Panc1 (cell line): Measurements from ENCODE around the gene KRTAP20-4. TPM values are rescaled to one million over a fixed set of nuclear protein-coding genes. Genes with fewer than 3 reads are reported as not detected.

ENCODE experiments used
- ATAC-seq: fragments of 200-7000 bp; cut with Tn5 transposase; 2 replicates; pipeline ENCODE4 v1.9.1; 2020; ENCODE audit warnings: mild to moderate bottlenecking, moderate library complexity
- Bru-seq: library from RNA; stranded (reverse); fragments of 400-500 nt; gene quantifications from one replicate; lab custom pipeline; 2021; lab: Mats Ljungman, UMichigan
- BruChase-seq, 2 experiments: library from RNA; stranded (reverse); fragments of 400-500 nt; gene quantifications; one replicate each; lab custom pipeline; 2021; lab: Mats Ljungman, UMichigan
- BruUV-seq: library from RNA; stranded (reverse); fragments of 400-500 nt; replicated peaks from 2 replicates; lab custom pipeline; 2021; lab: Mats Ljungman, UMichigan
- CTCF ChIA-PET: fragments of 300-600 bp; sonication (Branson Sonifier 250); formaldehyde crosslinking; loops from one replicate; lab custom pipeline; 2022; ENCODE audit warnings: antibody characterized with exemption; lab: Charles Lee
- POLR2A ChIA-PET: fragments of 300-600 bp; sonication (Branson Sonifier 250); formaldehyde crosslinking; loops from one replicate; lab custom pipeline; 2022; ENCODE audit warnings: antibody characterized with exemption; lab: Charles Lee
- DNase-seq: peaks from one replicate; pipeline ENCODE4 v3.0.0-alpha.2; 2010; ENCODE audit warnings: low read depth, low spot score
- H3K27ac ChIP-seq: 2 replicates; pipeline ENCODE4 v1.5.1; 2011; ENCODE audit warnings: mild to moderate bottlenecking, low read length, inconsistent platforms
- H3K27me3 ChIP-seq: fragments of 200-500 bp; sonication (Bioruptor generic); 2 replicates; pipeline ENCODE4 v1.6.0; 2014; ENCODE audit warnings: low read length, inconsistent platforms; ENCODE audit not compliant: control insufficient read depth, insufficient read depth
- H3K36me3 ChIP-seq: fragments of 200-500 bp; sonication (Bioruptor generic); 2 replicates; pipeline ENCODE4 v1.5.1; 2014; ENCODE audit warnings: inconsistent platforms, mild to moderate bottlenecking, low read length, moderate library complexity; ENCODE audit not compliant: control insufficient read depth, insufficient read depth
- H3K4me1 ChIP-seq: 2 replicates; pipeline ENCODE4 v1.5.1; 2011; ENCODE audit warnings: inconsistent platforms, mild to moderate bottlenecking, low read length, moderate library complexity; ENCODE audit not compliant: control insufficient read depth, insufficient read depth
- H3K4me3 ChIP-seq, 2 experiments: 2 replicates each; pipeline ENCODE4 v1.5.1; 2011 to 2012; ENCODE audit warnings: low read depth in 2 of 2, low read length in 2 of 2, mild to moderate bottlenecking in 2 of 2, inconsistent platforms in 1 of 2, moderate library complexity in 1 of 2
- H3K9me3 ChIP-seq: fragments of 200-500 bp; sonication (Bioruptor generic); 2 replicates; pipeline ENCODE4 v1.5.1; 2014; ENCODE audit warnings: low read depth, mild to moderate bottlenecking, inconsistent platforms, low read length, moderate library complexity; ENCODE audit not compliant: control insufficient read depth, insufficient read depth
- CTCF ChIP-seq: fragments of 450-650 bp; IDR thresholded peaks from 2 replicates; pipeline ENCODE4 v1.5.1; 2017; ENCODE audit warnings: mild to moderate bottlenecking
- POLR2AphosphoS5 ChIP-seq: IDR thresholded peaks from 2 replicates; pipeline ENCODE4 v1.6.1; 2012; ENCODE audit warnings: mild to moderate bottlenecking, low read depth, low read length, moderate library complexity
- REST ChIP-seq, 2 experiments: IDR thresholded peaks; 2 replicates each; pipeline ENCODE4 v1.6.1; 2011 to 2012; ENCODE audit warnings: low read depth in 2 of 2, control low read depth in 1 of 2, low read length in 1 of 2, mild to moderate bottlenecking in 1 of 2, moderate library complexity in 1 of 2; ENCODE audit not compliant: insufficient read depth in 1 of 2
- SIN3A ChIP-seq: IDR thresholded peaks from 2 replicates; pipeline ENCODE4 v1.6.1; 2012; ENCODE audit warnings: low read depth, mild to moderate bottlenecking, low read length, moderate library complexity, borderline replicate concordance; ENCODE audit not compliant: insufficient read depth
- TCF7L2 ChIP-seq: IDR thresholded peaks from 2 replicates; pipeline ENCODE4 v1.6.1; 2011; ENCODE audit warnings: mild to moderate bottlenecking, low read depth, low read length, inconsistent platforms
- in situ Hi-C: cut with HindIII; loops from 2 replicates; pipeline ENCODE4 v1.10.0; 2016; ENCODE audit warnings: low sequenced_read_pairs, low pct_unique_long_range_greater_than_20kb
- intact Hi-C: fragments of 100-400 bp; cut with micrococcal nuclease; formaldehyde crosslinking; loops from one replicate; pipeline ENCODE4 v1.10.0; 2022; ENCODE audit not compliant: unreplicated experiment
- long read RNA-seq: library from polyadenylated mRNA; unstranded; transcript quantifications from one replicate; pipeline ENCODE4 v2.0.0, GENCODE V29; 2021; ENCODE audit not compliant: unreplicated experiment
- polyA plus RNA-seq: library from polyadenylated mRNA; unstranded; fragments of >200 nt; gene quantifications from one replicate; pipeline ENCODE4 v1.2.1, GENCODE V29; 2012; ENCODE audit warnings: missing spikeins; ENCODE audit not compliant: insufficient read length
- total RNA-seq: library from RNA; stranded (reverse); gene quantifications from one replicate; pipeline ENCODE4 v1.2.1, GENCODE V29; 2021; ENCODE audit not compliant: unreplicated experiment

The KRTAP20-4 gene
- not detected for total RNA-seq
- not detected for polyA plus RNA-seq
- not detected for Bru-seq, nascent RNA
- BruChase-seq, experiment 1, labeled RNA remaining after a 2-hour chase: not detected
- not detected for BruChase-seq, experiment 2, labeled RNA remaining after a 6-hour chase
- long read RNA-seq: 0 reads

GRCh38 chr21:30620522-30620921 is at the start of gene KRTAP20-4:
Gene KRTAP20-4, plus strand, starts transcription at chr21:30620627.
- DNase-seq (no peak), ATAC-seq (no peak)
- no peaks in the 10 kb centered on the region for H3K9me3 ChIP-seq
- H3K4me1 ChIP-seq: no peaks in the 10 kb centered on the region
- H3K27me3 ChIP-seq: no peaks in the 10 kb centered on the region
- intact Hi-C loops (no loop called here), in situ Hi-C loops (no loop called here)
- TF ChIP-seq REST (IDR thresholded peaks at IDR 0.05; ENCODE audit: insufficient read depth in 1 of 2, low read depth in 2 of 2, low read length in 1 of 2) (no peak), CTCF (no peak), SIN3A (no peak), POLR2AphosphoS5 (no peak), TCF7L2 (no peak)
- no peak within 1 kb of the TSS for H3K27ac ChIP-seq
- CTCF ChIA-PET: no interaction called here
- H3K4me3 ChIP-seq: no peak within 1 kb of the TSS
- no TSS peak for BruUV-seq
- POLR2A ChIA-PET: no interaction called here
- H3K36me3 ChIP-seq: no peaks in the 10 kb centered on the region

GRCh38 chr21:30577766-30578165 is 42.7 kb upstream of the KRTAP20-4 start:
- H3K4me3 ChIP-seq: no peak overlapping the region
- no peak for TF ChIP-seq CTCF
- no peak for TF ChIP-seq POLR2AphosphoS5
- no peak for TF ChIP-seq SIN3A
- TF ChIP-seq REST (IDR thresholded peaks at IDR 0.05; ENCODE audit: insufficient read depth in 1 of 2, low read depth in 2 of 2, low read length in 1 of 2): no peak
- TF ChIP-seq TCF7L2: no peak
- no peaks in the 10 kb centered on the region for H3K9me3 ChIP-seq
- no peak for ATAC-seq
- H3K4me1 ChIP-seq: no peaks in the 10 kb centered on the region
- no peaks in the 10 kb centered on the region for H3K36me3 ChIP-seq
- POLR2A ChIA-PET: no interaction called here
- in situ Hi-C loops: no loop called here
- intact Hi-C loops: no loop called here
- H3K27ac ChIP-seq: no peak overlapping the region
- DNase-seq: no peak
- CTCF ChIA-PET: no interaction called here
- no peaks in the 10 kb centered on the region for H3K27me3 ChIP-seq
- BruUV-seq: no TSS peak
